ENCODE data around the gene SART1. TPM values are rescaled to one million over a fixed set of nuclear protein-coding genes. Genes with fewer than 3 reads are reported as not detected.

SART1 gene, protein sequence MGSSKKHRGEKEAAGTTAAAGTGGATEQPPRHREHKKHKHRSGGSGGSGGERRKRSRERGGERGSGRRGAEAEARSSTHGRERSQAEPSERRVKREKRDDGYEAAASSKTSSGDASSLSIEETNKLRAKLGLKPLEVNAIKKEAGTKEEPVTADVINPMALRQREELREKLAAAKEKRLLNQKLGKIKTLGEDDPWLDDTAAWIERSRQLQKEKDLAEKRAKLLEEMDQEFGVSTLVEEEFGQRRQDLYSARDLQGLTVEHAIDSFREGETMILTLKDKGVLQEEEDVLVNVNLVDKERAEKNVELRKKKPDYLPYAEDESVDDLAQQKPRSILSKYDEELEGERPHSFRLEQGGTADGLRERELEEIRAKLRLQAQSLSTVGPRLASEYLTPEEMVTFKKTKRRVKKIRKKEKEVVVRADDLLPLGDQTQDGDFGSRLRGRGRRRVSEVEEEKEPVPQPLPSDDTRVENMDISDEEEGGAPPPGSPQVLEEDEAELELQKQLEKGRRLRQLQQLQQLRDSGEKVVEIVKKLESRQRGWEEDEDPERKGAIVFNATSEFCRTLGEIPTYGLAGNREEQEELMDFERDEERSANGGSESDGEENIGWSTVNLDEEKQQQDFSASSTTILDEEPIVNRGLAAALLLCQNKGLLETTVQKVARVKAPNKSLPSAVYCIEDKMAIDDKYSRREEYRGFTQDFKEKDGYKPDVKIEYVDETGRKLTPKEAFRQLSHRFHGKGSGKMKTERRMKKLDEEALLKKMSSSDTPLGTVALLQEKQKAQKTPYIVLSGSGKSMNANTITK
- 10 to 100 TPM; 74.2 to 80.9 TPM for total RNA-seq
- 83.1 to 98.3 reads per million in 2 donors for total RNA-seq

GRCh38 chr11:65961267-65962140 is at the start of gene SART1:
Gene SART1 (plus strand): TSS chr11:65961734. CDS start chr11:65961781, 47 bp downstream.
- ATAC-seq (peak; percentile 92), DNase-seq (peak; percentile 87 to 95 (median 92))
- Mint-ChIP-seq H3K27ac (peak within 1 kb of the TSS; percentile 99), H3K27me3 (no peaks in the 10 kb centered on the region), H3K4me3 (peak within 1 kb of the TSS; percentile 97), H3K36me3 (ENCODE audit: low read depth) (peaks cover 11% of the 10 kb centered on the region), H3K4me1 (peaks cover 29% of the 10 kb centered on the region)
- no peaks in the 10 kb centered on the region for H3K9me3 ChIP-seq (ENCODE audit: control insufficient read depth, low read length, poor library complexity, severe bottlenecking)

GRCh38 chr11:65912845-65913244 is 48.7 kb upstream of the SART1 start:
- H3K4me3 Mint-ChIP-seq: no peak overlapping the region
- H3K27ac Mint-ChIP-seq: no peak overlapping the region
- peaks cover 12% of the 10 kb centered on the region for H3K27me3 Mint-ChIP-seq
- H3K36me3 Mint-ChIP-seq (ENCODE audit: low read depth): no peaks in the 10 kb centered on the region
- ATAC-seq (no peak), DNase-seq (no peak)
- H3K9me3 ChIP-seq (ENCODE audit: control insufficient read depth, low read length, poor library complexity, severe bottlenecking): no peaks in the 10 kb centered on the region
- H3K4me1 Mint-ChIP-seq: peaks cover 23% of the 10 kb centered on the region

- peaks cover 5% of the 10 kb centered on the region for H3K27me3 Mint-ChIP-seq
- no peaks in the 10 kb centered on the region for H3K9me3 ChIP-seq (ENCODE audit: control insufficient read depth, low read length, poor library complexity, severe bottlenecking)
- DNase-seq (no peak), ATAC-seq (no peak)
- peak overlapping the region; percentile 50 for H3K4me3 Mint-ChIP-seq
- H3K27ac Mint-ChIP-seq: no peak overlapping the region
- H3K4me1 Mint-ChIP-seq: peaks cover 22% of the 10 kb centered on the region
- no peaks in the 10 kb centered on the region for H3K36me3 Mint-ChIP-seq (ENCODE audit: low read depth)
Measured at GRCh38 chr11:65915101-65915820, 46.3 kb upstream of the SART1 start.

DNA sequence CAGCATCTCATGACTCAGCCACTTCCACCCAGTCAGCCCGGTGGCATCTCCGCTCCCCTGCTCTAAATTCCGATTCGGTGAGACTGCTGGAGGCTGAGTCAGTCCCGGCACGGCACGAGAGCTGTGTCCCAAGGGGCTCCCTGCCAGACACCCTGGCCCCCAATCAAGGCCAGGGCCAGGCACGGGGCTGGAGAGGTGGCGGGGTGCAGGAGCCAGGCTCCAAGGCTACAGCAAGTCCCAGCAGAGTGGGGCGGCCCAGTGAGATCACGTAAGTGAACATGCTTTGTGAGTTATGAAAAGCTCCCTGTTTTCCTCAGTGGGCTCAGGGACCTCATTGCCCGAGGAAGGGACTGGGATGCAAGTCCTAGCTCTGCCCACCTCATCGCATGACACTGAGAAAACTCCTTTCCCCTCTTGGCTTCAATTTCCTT is 45.7 kb upstream of the SART1 start:
- Mint-ChIP-seq H3K27me3 (peaks cover 5% of the 10 kb centered on the region), H3K4me3 (peak overlapping the region; percentile 94), H3K4me1 (peaks cover 24% of the 10 kb centered on the region), H3K36me3 (ENCODE audit: low read depth) (no peaks in the 10 kb centered on the region), H3K27ac (no peak overlapping the region)
- ATAC-seq: no peak
- no peak for DNase-seq
- no peaks in the 10 kb centered on the region for H3K9me3 ChIP-seq (ENCODE audit: control insufficient read depth, low read length, poor library complexity, severe bottlenecking)

GRCh38 chr11:65916391-65916790 is 45.1 kb upstream of the SART1 start:
- ATAC-seq (no peak), DNase-seq (no peak)
- H3K4me3 Mint-ChIP-seq: peak overlapping the region; percentile 94
- peak overlapping the region; percentile 68 for H3K27ac Mint-ChIP-seq
- peaks cover 4% of the 10 kb centered on the region for H3K27me3 Mint-ChIP-seq
- no peaks in the 10 kb centered on the region for H3K9me3 ChIP-seq (ENCODE audit: control insufficient read depth, low read length, poor library complexity, severe bottlenecking)
- no peaks in the 10 kb centered on the region for H3K36me3 Mint-ChIP-seq (ENCODE audit: low read depth)
- peaks cover 24% of the 10 kb centered on the region for H3K4me1 Mint-ChIP-seq

- peak overlapping the region; percentile 68 for H3K27ac Mint-ChIP-seq
- H3K36me3 Mint-ChIP-seq (ENCODE audit: low read depth): no peaks in the 10 kb centered on the region
- H3K4me1 Mint-ChIP-seq: peaks cover 25% of the 10 kb centered on the region
- H3K27me3 Mint-ChIP-seq: no peaks in the 10 kb centered on the region
- no peak for ATAC-seq
- DNase-seq: no peak
- peak overlapping the region; percentile 94 for H3K4me3 Mint-ChIP-seq
- no peaks in the 10 kb centered on the region for H3K9me3 ChIP-seq (ENCODE audit: control insufficient read depth, low read length, poor library complexity, severe bottlenecking)
Measured at GRCh38 chr11:65917077-65917433, 44.5 kb upstream of the SART1 start.

DNA sequence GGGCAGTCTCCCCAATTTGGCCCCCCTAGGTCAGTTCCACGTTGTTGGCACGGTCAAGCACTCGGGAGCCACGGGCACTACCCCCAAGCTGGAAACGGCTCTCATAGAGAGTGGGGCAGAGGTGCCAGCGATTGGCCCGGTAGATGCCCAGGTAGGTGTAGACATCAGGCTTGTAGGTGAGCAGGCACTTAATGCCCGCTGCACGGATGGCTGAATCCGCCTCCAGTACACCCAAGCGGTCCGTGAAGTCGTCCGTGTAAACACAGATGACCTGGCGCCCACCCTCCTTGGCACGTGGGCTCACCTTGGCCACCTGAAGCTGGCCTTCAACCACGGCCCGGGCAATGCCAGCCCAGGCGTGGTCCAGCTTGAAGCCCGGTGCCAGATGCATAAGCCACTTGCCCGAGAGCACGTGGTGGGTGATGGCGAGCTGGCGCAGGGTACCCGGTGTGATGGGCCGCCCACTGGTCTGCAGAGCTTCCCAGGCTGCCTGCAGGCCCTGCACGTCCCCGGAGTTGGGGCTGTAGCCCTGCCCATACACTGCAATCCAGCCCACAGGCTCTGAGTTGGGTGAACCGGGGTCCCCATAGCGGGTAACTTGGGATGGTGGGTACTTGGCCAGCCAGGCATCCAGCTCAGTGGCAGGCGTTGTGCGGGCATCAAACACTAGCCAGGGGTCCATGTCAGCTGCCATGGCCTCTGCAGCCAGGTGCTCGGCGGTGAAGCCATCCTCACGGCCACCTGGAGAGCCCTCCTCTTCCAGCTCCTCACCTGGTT is 43.9 kb upstream of the SART1 start:
- DNase-seq (no peak), ATAC-seq (no peak)
- H3K4me1 Mint-ChIP-seq: peaks cover 29% of the 10 kb centered on the region
- H3K4me3 Mint-ChIP-seq: peak overlapping the region; percentile 94
- H3K27ac Mint-ChIP-seq: peak overlapping the region; percentile 86
- no peaks in the 10 kb centered on the region for H3K27me3 Mint-ChIP-seq
- H3K9me3 ChIP-seq (ENCODE audit: control insufficient read depth, low read length, poor library complexity, severe bottlenecking): no peaks in the 10 kb centered on the region
- H3K36me3 Mint-ChIP-seq (ENCODE audit: low read depth): no peaks in the 10 kb centered on the region

DNA sequence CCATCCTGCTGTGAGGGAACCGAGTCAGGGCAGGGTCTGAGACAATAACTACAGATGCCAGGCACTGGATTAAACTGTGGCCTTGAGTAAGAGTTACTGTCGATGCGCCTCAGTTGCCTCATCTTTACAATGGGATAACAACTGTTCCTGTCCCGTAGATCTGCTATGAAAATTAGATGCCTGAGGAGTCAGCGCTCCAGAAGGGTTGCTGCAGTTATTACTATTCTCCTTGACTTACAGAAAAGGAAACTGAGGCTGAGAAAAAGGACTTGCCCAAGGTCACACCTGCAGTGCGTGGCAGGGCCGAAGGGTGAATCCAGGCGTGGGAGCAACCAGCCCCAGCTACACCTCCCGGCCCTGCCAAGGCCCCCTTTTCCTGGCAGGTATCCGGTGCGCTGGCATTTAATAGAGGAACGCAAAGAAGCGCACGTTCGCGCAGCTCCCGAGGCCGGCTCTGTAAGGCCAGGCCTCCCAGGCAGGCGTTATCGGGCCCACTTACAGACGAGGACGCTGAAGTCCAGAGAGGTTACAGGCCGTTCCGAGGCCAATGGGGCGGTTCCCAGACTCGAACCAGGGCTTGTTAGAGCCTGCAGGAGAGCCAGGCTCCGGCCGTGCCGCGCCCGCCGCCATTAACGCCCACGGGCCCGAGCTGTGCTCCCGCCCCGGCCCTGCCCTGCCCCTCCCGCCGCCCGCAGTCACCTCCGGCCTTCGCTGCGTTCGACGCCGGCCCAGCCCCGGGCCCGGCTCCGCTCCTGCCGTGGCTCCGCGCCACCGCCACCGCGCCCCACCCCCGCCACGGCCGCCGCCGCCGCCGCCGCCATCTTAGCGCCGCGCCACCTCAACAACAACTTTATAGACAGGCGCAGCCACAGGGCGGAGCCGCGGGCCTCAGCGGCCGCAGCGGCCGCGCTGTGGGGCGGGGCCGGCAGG is 43.1 kb upstream of the SART1 start, which contains the start of gene C11orf68:
TSS of gene C11orf68 (minus strand) at position 852 of the 930 bp plus-strand sequence. CDS start at position 821, 31 bp downstream.
- H3K27me3 Mint-ChIP-seq: no peaks in the 10 kb centered on the region
- no peaks in the 10 kb centered on the region for H3K36me3 Mint-ChIP-seq (ENCODE audit: low read depth)
- DNase-seq: peak in 1 of 3 donors; percentile 28
- peak; percentile 79 for ATAC-seq
- peak within 1 kb of the TSS; percentile 94 for H3K4me3 Mint-ChIP-seq
- H3K27ac Mint-ChIP-seq: peak within 1 kb of the TSS; percentile 86
- H3K4me1 Mint-ChIP-seq: peaks cover 29% of the 10 kb centered on the region
- no peaks in the 10 kb centered on the region for H3K9me3 ChIP-seq (ENCODE audit: control insufficient read depth, low read length, poor library complexity, severe bottlenecking)

DNA sequence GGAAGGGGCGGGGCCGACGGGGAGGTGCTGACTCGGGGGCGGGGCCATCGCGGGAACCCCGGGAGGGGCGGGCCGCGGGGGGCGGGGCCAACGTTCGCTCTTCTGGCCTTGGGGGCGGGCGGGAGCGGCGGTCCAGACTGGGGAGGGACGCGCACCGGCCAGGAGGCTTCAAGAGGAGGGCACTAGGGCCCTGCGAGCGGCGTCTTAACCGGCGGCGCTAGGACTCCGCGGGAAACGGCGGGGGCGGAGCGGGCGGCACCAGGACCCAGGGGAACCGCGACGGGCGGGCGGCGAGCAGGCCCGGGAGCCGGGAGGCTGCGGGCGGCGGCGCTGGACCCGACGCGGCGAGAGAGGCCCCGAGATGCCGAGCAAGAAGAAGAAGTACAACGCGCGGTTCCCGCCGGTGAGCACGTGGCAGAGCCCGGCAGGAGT is 42.4 kb upstream of the SART1 start, which contains the start of gene DRAP1:
TSS of gene DRAP1 (plus strand) at position 286 of the 432 bp plus-strand sequence. CDS start at position 362, 76 bp downstream.
- peak within 1 kb of the TSS; percentile 94 for H3K4me3 Mint-ChIP-seq
- peaks cover 29% of the 10 kb centered on the region for H3K4me1 Mint-ChIP-seq
- ATAC-seq (peak; percentile 91), DNase-seq (peak; percentile 97 to 100 (median 100))
- H3K9me3 ChIP-seq (ENCODE audit: control insufficient read depth, low read length, poor library complexity, severe bottlenecking): no peaks in the 10 kb centered on the region
- H3K27ac Mint-ChIP-seq: peak within 1 kb of the TSS; percentile 86
- H3K27me3 Mint-ChIP-seq: no peaks in the 10 kb centered on the region
- no peaks in the 10 kb centered on the region for H3K36me3 Mint-ChIP-seq (ENCODE audit: low read depth)

GRCh38 chr11:65919573-65920371 is 41.8 kb upstream of the SART1 start:
- ATAC-seq: peak; percentile 47
- H3K27ac Mint-ChIP-seq: peak overlapping the region; percentile 81
- no peaks in the 10 kb centered on the region for H3K9me3 ChIP-seq (ENCODE audit: control insufficient read depth, low read length, poor library complexity, severe bottlenecking)
- H3K36me3 Mint-ChIP-seq (ENCODE audit: low read depth): no peaks in the 10 kb centered on the region
- peak; percentile 42 to 66 (median 66) for DNase-seq
- H3K4me3 Mint-ChIP-seq: peak overlapping the region; percentile 94
- H3K27me3 Mint-ChIP-seq: no peaks in the 10 kb centered on the region
- peaks cover 25% of the 10 kb centered on the region for H3K4me1 Mint-ChIP-seq

All from T-helper 17 cell (primary cell).